ENCODE data around the gene CEP89.
"Not testable (repeated sequence)": the region's sequence is repeated elsewhere in the genome, so short reads cannot be mapped to it uniquely, and the experiment has no call there.

Gene CEP89

GRCh38 chr19:32971715-32972540 is at the start of gene CEP89, which contains the start of gene FAAP24:
Gene CEP89, minus strand, starts transcription at chr19:32971958. Its CDS starts 84 bp downstream, at chr19:32971874.
Gene FAAP24, plus strand, starts transcription at chr19:32972242. Its CDS starts 955 bp downstream, at chr19:32973197.
- peak; percentile 96 to 99 (median 98) for DNase-seq (ENCODE audit: low read depth in 2 of 3, low spot score in 1 of 3)

- DNase-seq (ENCODE audit: low read depth in 2 of 3, low spot score in 1 of 3) = not testable (repeated sequence)
Measured at GRCh38 chr19:33010891-33011290, 39.1 kb upstream of the CEP89 start.

GRCh38 chr19:33008738-33009137 is 37.0 kb upstream of the CEP89 start:
- no peak for DNase-seq (ENCODE audit: low read depth in 2 of 3, low spot score in 1 of 3)

- no peak for DNase-seq (ENCODE audit: low read depth in 2 of 3, low spot score in 1 of 3)
Measured at GRCh38 chr19:33005440-33005839, 33.7 kb upstream of the CEP89 start.

- not testable (repeated sequence) for DNase-seq (ENCODE audit: low read depth in 2 of 3, low spot score in 1 of 3)
Measured at GRCh38 chr19:33003424-33004024, 31.8 kb upstream of the CEP89 start.

- not testable (repeated sequence) for DNase-seq (ENCODE audit: low read depth in 2 of 3, low spot score in 1 of 3)
Measured at GRCh38 chr19:33002126-33002865, 30.5 kb upstream of the CEP89 start.

- DNase-seq (ENCODE audit: low read depth in 2 of 3, low spot score in 1 of 3) = no peak
Measured at GRCh38 chr19:33000910-33001309, 29.2 kb upstream of the CEP89 start.

- no peak for DNase-seq (ENCODE audit: low read depth in 2 of 3, low spot score in 1 of 3)
Measured at GRCh38 chr19:33000510-33000909, 28.8 kb upstream of the CEP89 start.

GRCh38 chr19:32998722-32999121 is 27.0 kb upstream of the CEP89 start:
- no peak for DNase-seq (ENCODE audit: low read depth in 2 of 3, low spot score in 1 of 3)

- DNase-seq (ENCODE audit: low read depth in 2 of 3, low spot score in 1 of 3) = no peak
Measured at GRCh38 chr19:32997716-32998355, 26.1 kb upstream of the CEP89 start.

GRCh38 chr19:32997061-32997464 is 25.3 kb upstream of the CEP89 start:
- DNase-seq (ENCODE audit: low read depth in 2 of 3, low spot score in 1 of 3) = not testable (repeated sequence)

GRCh38 chr19:32995966-32996365 is 24.2 kb upstream of the CEP89 start:
- not testable (repeated sequence) for DNase-seq (ENCODE audit: low read depth in 2 of 3, low spot score in 1 of 3)

- DNase-seq (ENCODE audit: low read depth in 2 of 3, low spot score in 1 of 3) = no peak
Measured at GRCh38 chr19:32988724-32989123, 17.0 kb upstream of the CEP89 start.

GRCh38 chr19:32988254-32988653 is 16.5 kb upstream of the CEP89 start:
- not testable (repeated sequence) for DNase-seq (ENCODE audit: low read depth in 2 of 3, low spot score in 1 of 3)

GRCh38 chr19:32982488-32982887 is 10.7 kb upstream of the CEP89 start:
- not testable (repeated sequence) for DNase-seq (ENCODE audit: low read depth in 2 of 3, low spot score in 1 of 3)

- DNase-seq (ENCODE audit: low read depth in 2 of 3, low spot score in 1 of 3) = not testable (repeated sequence)
Measured at GRCh38 chr19:32979807-32980206, 8.0 kb upstream of the CEP89 start.

GRCh38 chr19:32977813-32978212 is 6.1 kb upstream of the CEP89 start:
- DNase-seq (ENCODE audit: low read depth in 2 of 3, low spot score in 1 of 3) = not testable (repeated sequence)

- no peak for DNase-seq (ENCODE audit: low read depth in 2 of 3, low spot score in 1 of 3)
Measured at GRCh38 chr19:32977280-32977679, 5.5 kb upstream of the CEP89 start.

- DNase-seq (ENCODE audit: low read depth in 2 of 3, low spot score in 1 of 3) = peak; percentile 31 to 84 (median 60)
Measured at GRCh38 chr19:32976223-32976805, 4.6 kb upstream of the CEP89 start.

GRCh38 chr19:32971012-32971595 is 654 bp downstream of the CEP89 start:
- no peak for DNase-seq (ENCODE audit: low read depth in 2 of 3, low spot score in 1 of 3)
